HCT116 (cell line): ENCODE results near the gene OCSTAMP.

Experiments
- CEBPB ChIP-seq: IDR thresholded peaks from 2 replicates; pipeline ENCODE4 v1.6.1; 2012; ENCODE audit warnings: low read depth
- ELF1 ChIP-seq: IDR thresholded peaks from 2 replicates; pipeline ENCODE4 v1.6.1; 2012; ENCODE audit warnings: low read depth, borderline replicate concordance
- EZH2phosphoT487 ChIP-seq: fragments of 200-600 bp; IDR thresholded peaks from 2 replicates; pipeline ENCODE4 v1.6.1; 2018; ENCODE audit warnings: antibody characterized with exemption, borderline replicate concordance
- POLR2A ChIP-seq: IDR thresholded peaks from 2 replicates; pipeline ENCODE4 v1.7.0; 2011; ENCODE audit warnings: borderline replicate concordance; ENCODE audit not compliant: insufficient read depth, insufficient read length; ENCODE audit errors: extremely low read depth
- POLR2AphosphoS5 ChIP-seq: IDR thresholded peaks from 2 replicates; pipeline ENCODE4 v1.6.1; 2011; ENCODE audit warnings: mild to moderate bottlenecking, low read depth, low read length, moderate library complexity
- REST ChIP-seq: IDR thresholded peaks from 2 replicates; pipeline ENCODE4 v1.6.1; 2012; ENCODE audit warnings: low read depth
- ZNF274 ChIP-seq: fragments of 200-500 bp; sonication (Bioruptor generic); IDR thresholded peaks from 2 replicates; pipeline ENCODE4 v1.6.1; 2014; ENCODE audit warnings: mild to moderate bottlenecking, low read depth, low read length, inconsistent platforms
- TF ChIP-seq, protein P1 (sequence below), 3 experiments: fragments of 200-600 bp in 1 of 3; sonication (generic) in 1 of 3; IDR thresholded peaks in 2 of 3; conservative IDR thresholded peaks in 1 of 3; 2 replicates each; pipeline ENCODE4 v1.5.1; 2012 to 2017; ENCODE audit warnings: low read depth in 2 of 3, low read length in 2 of 3, antibody characterized with exemption in 1 of 3, borderline replicate concordance in 1 of 3, control low read depth in 1 of 3, mild to moderate bottlenecking in 1 of 3, mixed read lengths in 1 of 3, mixed run types in 1 of 3, moderate library complexity in 1 of 3; ENCODE audit not compliant: insufficient read depth in 1 of 3

GRCh38 chr20:46520540-46520939 lies 29.9 kb downstream of the OCSTAMP start:
- no peak for TF ChIP-seq POLR2A
- TF ChIP-seq, protein P1, sequence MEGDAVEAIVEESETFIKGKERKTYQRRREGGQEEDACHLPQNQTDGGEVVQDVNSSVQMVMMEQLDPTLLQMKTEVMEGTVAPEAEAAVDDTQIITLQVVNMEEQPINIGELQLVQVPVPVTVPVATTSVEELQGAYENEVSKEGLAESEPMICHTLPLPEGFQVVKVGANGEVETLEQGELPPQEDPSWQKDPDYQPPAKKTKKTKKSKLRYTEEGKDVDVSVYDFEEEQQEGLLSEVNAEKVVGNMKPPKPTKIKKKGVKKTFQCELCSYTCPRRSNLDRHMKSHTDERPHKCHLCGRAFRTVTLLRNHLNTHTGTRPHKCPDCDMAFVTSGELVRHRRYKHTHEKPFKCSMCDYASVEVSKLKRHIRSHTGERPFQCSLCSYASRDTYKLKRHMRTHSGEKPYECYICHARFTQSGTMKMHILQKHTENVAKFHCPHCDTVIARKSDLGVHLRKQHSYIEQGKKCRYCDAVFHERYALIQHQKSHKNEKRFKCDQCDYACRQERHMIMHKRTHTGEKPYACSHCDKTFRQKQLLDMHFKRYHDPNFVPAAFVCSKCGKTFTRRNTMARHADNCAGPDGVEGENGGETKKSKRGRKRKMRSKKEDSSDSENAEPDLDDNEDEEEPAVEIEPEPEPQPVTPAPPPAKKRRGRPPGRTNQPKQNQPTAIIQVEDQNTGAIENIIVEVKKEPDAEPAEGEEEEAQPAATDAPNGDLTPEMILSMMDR (IDR thresholded peaks at IDR 0.05 in 2 of 3, conservative IDR thresholded peaks at IDR 0.05 in 1 of 3; ENCODE audit: borderline replicate concordance in 1 of 3, insufficient read depth in 1 of 3, low read depth in 2 of 3, low read length in 2 of 3), result no peak
- no peak for TF ChIP-seq CEBPB
- TF ChIP-seq ELF1, result no peak
- TF ChIP-seq REST, result no peak
- no peak for TF ChIP-seq EZH2phosphoT487
- no peak for TF ChIP-seq POLR2AphosphoS5
- no peak for TF ChIP-seq ZNF274
